ENCODE measurements around the gene IQCN.

Gene IQCN

DNA sequence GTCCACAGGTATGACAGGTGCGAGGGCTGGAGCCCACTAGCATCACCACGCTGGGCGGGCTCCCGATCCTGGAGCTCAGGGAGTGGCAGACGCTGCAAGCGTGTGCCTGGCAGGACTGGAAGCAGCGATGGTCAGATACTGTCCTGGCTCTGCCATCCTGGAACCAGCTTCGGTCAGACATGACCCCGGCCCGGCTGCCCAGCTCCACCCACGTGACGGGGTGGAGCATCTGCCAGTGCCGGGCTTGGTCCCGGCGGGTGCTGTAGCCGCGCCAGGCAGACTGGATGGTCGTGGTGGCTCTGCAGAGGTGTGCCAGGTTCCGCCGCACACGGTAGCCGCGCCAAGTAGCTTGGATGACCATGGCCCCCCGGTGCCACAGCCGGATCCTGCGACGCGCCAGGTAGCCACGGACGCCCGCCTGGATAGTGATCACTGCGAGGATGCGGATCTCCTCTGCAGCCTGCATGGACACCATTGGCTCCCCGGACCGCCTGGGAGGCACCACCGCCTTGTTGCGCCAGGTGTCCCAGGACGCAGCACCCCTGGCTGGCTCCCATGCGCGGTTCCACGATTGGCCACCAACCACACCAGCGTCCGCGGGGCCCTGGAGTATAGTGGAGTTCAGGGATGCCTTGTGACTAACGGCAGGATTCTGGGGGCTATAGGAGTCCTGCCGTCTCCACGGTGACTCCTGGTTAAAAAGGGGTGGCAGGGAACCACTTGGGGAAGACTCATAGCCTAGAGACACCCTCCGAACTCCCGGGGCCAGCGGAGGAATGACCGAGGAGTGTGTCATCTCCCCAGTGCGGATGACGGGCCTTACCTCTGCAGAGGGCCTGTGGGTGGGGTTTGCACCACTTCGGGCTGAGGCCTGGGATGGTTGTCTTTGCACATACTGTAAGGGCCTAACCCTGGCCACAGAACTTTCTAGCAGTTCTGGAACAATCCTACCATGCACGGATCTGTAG lies 16.5 kb downstream of the IQCN start:
- TF ChIP-seq, protein P1, sequence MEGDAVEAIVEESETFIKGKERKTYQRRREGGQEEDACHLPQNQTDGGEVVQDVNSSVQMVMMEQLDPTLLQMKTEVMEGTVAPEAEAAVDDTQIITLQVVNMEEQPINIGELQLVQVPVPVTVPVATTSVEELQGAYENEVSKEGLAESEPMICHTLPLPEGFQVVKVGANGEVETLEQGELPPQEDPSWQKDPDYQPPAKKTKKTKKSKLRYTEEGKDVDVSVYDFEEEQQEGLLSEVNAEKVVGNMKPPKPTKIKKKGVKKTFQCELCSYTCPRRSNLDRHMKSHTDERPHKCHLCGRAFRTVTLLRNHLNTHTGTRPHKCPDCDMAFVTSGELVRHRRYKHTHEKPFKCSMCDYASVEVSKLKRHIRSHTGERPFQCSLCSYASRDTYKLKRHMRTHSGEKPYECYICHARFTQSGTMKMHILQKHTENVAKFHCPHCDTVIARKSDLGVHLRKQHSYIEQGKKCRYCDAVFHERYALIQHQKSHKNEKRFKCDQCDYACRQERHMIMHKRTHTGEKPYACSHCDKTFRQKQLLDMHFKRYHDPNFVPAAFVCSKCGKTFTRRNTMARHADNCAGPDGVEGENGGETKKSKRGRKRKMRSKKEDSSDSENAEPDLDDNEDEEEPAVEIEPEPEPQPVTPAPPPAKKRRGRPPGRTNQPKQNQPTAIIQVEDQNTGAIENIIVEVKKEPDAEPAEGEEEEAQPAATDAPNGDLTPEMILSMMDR (conservative IDR thresholded peaks at IDR 0.05; ENCODE audit: low read depth, low read length): no peak
- no peak for DNase-seq (ENCODE audit: low read depth)
- no peak overlapping the region for H3K4me3 ChIP-seq (ENCODE audit: low read depth, low read length)

- no peak for DNase-seq (ENCODE audit: low read depth)
- H3K4me3 ChIP-seq (ENCODE audit: low read depth, low read length): no peak overlapping the region
- TF ChIP-seq, protein P1 (conservative IDR thresholded peaks at IDR 0.05; ENCODE audit: low read depth, low read length): no peak
Measured at GRCh38 chr19:18254546-18255503, 19.4 kb downstream of the IQCN start.

DNA sequence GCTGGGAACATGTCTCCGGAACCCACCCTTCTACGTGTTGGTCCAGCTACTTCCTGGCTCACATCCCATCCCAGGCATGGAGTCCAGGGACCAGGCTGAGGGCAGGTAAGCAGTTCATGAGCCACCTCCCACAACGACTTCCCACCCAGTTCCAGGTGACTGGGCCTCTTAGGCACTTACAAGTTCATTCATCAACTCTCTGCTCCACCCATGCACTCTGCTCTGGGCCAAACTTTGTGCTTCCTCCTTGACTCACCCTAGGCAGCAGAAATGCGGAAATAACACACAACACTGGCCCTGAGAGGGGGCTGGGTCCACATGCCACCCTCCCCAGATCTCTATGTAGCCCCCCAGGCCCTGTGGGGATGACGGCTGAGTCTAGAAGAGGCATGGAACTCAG lies 20.5 kb downstream of the IQCN start:
- DNase-seq (ENCODE audit: low read depth): no peak
- H3K4me3 ChIP-seq (ENCODE audit: low read depth, low read length): no peak overlapping the region
- TF ChIP-seq, protein P1 (conservative IDR thresholded peaks at IDR 0.05; ENCODE audit: low read depth, low read length): no peak

DNA sequence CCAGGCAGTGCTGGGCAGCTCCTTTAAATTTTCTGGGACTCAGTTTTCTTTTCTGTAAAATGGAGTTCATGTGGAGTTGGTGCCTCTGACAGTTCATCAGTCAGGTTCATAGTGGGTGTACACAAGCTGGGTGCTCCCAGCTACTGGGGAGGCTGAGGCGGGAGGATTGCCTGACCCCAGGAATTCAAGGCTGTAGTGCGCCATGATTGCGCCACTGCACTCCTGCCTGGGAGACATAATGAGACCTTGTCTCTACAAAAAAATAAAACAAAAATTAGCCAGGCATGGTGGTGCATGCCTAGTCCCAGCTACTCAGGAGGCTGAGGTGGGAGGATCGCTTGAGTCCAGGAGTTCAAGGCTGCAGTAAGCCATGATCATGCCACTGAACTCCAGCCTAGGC lies 21.1 kb downstream of the IQCN start:
- TF ChIP-seq, protein P1 (conservative IDR thresholded peaks at IDR 0.05; ENCODE audit: low read depth, low read length): no peak
- H3K4me3 ChIP-seq (ENCODE audit: low read depth, low read length): no peak overlapping the region
- no peak for DNase-seq (ENCODE audit: low read depth)

DNA sequence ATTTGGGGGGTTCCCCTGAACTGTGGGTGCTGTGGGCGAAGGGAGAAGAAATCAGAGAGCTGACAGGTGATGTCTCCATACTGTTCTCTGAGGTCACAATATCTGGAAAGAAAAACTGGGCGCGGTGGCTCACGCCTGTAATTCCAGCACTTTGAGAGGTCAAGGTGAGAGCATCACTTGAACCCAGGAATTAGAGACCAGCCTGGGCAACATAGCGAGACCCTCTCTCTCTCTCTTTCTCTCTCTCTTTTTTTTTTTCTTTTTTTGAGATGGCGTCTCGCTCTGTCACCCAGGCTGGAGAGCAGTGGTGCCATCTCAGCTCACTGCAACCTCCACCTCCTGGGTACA lies 21.9 kb downstream of the IQCN start:
- DNase-seq (ENCODE audit: low read depth): no peak
- TF ChIP-seq, protein P1 (conservative IDR thresholded peaks at IDR 0.05; ENCODE audit: low read depth, low read length): no peak
- no peak overlapping the region for H3K4me3 ChIP-seq (ENCODE audit: low read depth, low read length)

GRCh38 chr19:18251587-18252369 lies 22.5 kb downstream of the IQCN start:
- DNase-seq (ENCODE audit: low read depth): peak; percentile 73
- no peak overlapping the region for H3K4me3 ChIP-seq (ENCODE audit: low read depth, low read length)
- TF ChIP-seq, protein P1 (conservative IDR thresholded peaks at IDR 0.05; ENCODE audit: low read depth, low read length): peak; percentile 91
